GM03348 (cell line): ENCODE measurements around the gene ABCC4.

Experiments used
- DNase-seq: peaks from one replicate; pipeline ENCODE4 v3.0.0; 2012; ENCODE audit warnings: low spot score

ABCC4 gene

GRCh38 chr13:95301183-95301967, at the start of gene ABCC4:
Gene ABCC4, minus strand, starts transcription at chr13:95301451. Its CDS starts 137 bp downstream, at chr13:95301314.
- peak; percentile 95 for DNase-seq

DNA sequence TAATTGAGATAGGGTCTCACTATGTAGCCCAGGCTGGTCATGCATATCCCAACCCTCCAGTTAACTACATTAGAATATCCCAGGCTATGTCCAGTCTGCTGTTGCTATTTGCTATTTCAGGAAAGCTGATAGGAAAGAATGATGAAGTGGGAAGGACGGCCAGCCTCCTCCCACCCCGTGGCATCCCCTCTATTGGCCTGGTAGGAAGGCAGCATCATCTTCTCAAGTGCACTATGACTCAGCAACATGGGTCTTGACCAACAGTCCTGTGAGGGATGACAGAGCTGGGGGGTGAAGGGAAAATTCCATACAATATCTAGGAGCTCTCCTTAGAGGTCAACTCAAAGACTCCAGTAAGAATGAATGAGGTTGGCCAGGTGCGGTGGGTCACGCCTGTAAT, 48.0 kb upstream of the ABCC4 start:
- no peak for DNase-seq

DNA sequence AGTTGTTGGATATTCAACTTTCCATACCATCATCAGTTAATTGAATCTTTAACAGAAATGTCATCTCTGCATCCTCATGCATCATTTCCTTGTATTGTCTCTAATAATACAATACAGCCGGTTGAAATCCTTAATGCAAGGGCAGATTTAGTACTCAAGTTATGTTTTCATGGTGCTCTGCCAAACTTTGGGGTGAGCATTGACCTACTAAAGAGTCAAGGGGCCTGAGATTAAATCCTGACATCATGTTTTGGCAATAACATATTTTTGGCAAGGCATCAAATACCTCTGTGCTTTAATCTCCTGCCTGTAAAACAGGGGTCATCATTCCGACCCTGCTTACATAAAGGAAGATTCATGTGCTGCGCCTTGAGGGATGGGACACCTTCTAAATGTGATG, 42.7 kb upstream of the ABCC4 start:
- DNase-seq, result no peak

GRCh38 chr13:95341441-95341840, 40.2 kb upstream of the ABCC4 start:
- peak; percentile 69 for DNase-seq

DNA sequence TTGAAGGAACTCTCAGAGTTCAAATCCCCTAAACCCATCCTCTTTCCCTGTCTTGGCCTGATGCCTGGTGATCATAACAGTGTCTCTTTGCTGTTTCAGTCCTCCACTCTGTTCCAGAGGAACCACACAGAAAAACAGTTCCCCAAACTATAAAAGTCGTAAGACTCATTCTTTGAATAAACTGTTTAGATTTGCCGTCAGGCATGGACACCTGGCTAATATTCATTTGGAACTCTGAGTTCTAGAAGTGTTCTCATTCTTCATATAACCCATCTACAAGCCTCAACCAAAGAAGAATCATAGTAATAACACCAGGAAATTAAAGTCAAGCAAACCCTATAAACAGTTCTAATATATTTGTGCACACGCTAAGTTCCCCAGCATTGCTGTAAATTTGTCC, 37.7 kb upstream of the ABCC4 start:
- DNase-seq, result no peak

- no peak for DNase-seq
These were observed 36.3 kb upstream of the ABCC4 start for GRCh38 chr13:95337597-95337996.

DNA sequence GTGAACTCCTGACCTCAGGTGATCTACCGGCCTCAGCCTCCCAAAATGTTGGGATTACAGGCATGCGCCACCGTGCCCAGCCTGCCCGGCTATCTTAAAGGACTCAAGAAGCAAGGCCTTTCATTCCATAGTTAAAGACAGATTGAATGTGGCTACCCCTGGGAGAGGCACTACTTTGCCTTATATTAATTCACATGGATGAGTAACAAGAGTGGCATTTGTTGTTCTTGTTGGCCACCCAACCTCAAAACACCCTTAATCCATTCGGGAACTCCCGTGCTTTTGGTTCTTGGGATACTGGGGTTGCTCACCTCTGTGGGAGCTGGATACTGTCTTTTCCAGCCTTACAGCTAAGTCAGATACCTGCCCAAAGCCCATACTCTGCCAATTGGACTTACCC, 34.4 kb upstream of the ABCC4 start:
- no peak for DNase-seq

DNA sequence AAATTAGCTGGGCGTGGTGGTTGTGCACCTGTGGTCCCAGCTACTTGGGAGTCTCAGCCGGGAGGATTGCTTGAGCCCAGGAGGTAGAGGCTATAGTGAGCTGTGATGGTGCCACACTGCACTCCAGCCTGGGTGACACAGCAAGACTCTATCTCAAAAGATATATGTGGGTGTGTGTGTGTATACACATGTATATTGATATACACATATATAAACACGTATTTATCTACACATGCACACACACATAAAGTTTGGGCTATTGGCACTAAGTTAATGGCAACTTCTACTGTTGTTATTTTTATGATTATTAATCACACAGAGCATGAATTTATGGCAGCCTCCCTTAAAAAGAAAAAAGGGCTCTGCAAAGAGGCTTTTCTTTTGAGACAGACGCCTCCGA, 27.1 kb upstream of the ABCC4 start:
- no peak for DNase-seq

GRCh38 chr13:95327190-95327589, 25.9 kb upstream of the ABCC4 start:
- DNase-seq, result no peak

DNA sequence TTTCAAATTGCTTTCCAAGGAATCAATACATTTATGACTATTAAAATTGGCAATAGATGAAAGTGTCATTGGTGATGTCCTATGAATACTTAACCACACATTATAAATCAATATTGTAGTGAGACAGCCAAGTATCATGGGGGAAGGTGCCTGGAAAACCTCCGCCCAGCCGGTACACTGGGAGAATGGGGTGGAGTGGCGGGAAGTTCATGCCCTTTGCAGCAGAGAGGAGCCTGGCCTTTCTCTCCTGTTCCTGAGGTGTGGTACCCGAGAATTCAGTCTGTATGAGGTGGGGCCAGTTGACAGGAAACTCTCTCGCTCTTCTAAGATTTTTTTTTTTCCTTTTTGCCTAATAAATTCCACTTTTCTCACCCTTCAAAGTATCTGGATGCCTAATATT, 25.4 kb upstream of the ABCC4 start:
- DNase-seq, result no peak

- no peak for DNase-seq
These were observed 24.2 kb upstream of the ABCC4 start for GRCh38 chr13:95325485-95325884.

DNA sequence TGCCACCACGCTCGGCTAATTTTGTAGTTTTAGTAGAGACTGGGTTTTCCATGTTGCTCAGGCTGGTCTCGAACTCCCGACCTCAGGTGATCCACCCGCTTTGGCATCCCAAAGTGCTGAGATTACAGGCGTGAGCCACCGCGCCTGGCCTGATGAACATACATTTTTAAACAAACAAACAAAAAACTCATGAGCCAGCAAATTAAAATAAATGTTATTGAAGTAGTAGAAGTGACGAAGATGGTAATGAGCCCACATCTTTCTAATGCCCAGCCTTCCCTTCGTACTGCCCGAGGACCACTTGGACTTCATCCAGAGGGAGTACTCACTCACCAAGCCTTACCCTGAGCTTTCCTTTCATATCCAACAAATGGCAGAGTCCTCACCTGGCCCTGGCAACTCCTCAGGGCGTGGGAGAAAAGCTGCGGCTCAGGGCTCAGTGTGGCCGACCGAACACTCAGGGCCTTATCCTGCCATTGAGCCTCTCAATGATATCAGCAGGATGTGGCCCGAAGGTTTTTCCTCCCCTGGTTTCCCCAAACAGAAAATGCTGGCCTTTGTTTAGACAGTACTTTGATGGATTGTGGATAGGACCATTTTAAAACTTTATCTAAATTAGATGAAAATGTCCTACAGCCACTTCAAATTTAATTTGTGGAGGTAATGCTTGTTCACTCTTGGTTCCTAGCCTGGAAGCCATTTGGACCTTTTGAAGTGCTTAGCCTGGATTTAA, 22.8 kb upstream of the ABCC4 start:
- no peak for DNase-seq

- DNase-seq, result no peak
These were observed 18.5 kb upstream of the ABCC4 start for GRCh38 chr13:95319551-95320274.

DNA sequence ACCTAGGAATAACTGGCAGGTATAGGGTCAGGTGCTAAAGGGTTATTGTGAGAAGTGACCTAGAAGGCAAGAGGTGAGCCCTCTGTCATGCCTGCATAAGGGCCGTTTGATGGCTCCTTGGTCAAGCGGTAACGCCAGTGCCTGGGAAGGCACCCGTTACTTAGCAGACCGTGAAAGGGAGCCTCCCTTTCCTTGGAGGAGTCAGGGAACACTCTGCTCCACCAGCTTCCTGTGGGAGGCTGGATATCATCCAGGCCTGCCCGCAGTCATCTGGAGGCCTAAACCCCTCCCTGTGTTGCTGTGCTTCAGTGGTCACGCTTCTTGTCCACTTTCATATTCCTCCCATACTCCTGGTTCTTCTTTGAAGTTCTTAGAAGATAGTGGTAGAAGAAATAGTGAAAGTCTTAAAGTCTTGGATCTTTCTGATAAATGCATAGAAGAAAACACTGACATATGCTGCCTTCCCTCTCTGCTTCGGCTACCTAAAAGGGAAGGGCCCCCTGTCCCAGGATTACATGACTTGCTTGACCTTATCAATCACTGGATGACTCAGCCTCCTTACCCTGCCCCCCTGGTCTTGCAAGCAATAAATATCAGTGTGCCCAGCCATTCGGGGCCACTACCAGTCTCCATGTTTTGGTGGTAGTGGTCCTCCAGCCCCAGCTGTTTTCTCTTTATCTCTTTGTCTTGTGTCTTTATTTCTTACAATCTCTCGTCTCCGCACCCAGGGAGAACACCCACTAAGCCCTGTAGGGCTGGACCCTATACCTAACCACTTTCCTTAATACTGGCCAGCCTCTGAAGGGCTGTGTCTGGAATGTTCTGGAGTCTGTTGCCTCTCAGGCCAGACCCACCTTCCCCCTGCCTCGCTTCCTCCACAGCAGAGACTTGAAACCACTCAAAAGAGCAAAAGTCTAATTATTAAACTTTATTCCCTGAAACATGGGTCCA, 16.1 kb upstream of the ABCC4 start:
- no peak for DNase-seq

DNA sequence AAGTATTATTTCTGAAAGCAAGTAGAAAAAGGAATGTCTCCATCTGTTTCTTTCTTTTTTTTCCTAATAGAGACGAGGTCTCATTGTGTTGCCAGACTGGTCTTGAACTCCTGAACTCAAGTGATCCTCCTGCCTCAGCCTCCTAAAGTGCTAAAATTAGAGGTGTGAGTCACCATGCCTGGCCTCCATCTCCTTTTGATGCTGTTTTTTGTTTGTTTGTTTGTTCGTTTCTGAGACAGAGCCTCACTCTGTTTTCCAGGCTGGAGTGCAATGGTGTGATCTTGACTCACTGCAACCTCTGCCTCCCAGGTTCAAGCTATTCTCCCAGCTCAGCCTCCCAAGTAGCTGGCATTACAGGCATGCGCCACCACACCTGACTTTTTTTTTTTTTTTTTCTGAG, 14.5 kb upstream of the ABCC4 start:
- DNase-seq, result no peak

DNA sequence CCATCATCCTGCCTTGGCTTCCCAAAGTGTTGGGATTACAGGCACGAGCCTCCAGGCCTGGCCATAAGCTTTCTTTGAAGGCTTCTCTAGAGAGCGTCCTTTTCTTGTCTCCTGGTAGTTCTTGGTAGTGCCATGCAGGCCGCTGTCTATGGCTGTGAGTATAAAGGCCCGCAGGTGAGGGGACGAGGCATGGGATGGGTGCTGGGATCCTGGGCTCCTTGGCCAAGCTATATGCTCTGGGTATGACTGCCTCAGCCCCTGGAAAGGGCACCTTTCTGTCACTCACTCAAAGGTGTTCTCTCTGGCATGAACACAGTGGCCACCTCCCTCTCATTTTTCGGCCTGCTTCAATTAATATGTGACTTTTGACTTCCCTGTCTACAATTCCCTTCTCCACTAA, 6.3 kb upstream of the ABCC4 start:
- no peak for DNase-seq

GRCh38 chr13:95304453-95304852, 3.2 kb upstream of the ABCC4 start:
- no peak for DNase-seq

- no peak for DNase-seq
These were observed 730 bp upstream of the ABCC4 start for GRCh38 chr13:95301968-95302393.

DNA sequence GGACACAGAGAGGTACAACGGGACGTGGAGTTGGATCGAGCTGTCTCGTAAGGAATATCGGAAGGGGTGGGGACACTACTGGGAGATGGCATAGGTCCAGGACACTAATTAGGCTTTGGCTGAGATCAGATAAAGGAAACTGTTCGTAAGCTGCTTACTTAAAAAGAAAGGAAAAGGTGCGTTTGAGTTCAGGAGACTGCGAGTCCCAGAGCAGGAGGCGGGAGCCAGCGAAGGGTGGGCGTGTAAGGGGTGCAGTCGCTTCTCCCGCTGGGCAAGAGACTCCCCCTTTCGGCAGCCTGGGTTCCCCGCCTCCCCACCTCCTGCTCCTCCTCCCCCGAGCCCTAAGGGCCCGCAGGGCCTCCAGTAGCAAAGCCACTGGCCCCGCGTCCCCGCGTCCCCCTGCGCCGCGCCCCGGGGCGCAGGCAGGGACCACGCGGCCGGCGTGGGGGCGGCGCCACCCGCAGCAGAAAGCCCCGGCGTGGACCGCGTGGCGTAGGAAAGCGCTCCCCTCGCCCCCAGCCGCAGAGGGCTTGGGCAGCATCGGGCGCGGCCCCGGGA, 547 bp downstream of the ABCC4 start:
- peak; percentile 85 for DNase-seq

- DNase-seq, result peak; percentile 37
These were observed 2.2 kb downstream of the ABCC4 start for GRCh38 chr13:95298971-95299621.
